GDM1 (cell line): Measurements from ENCODE around the gene PSMD13.

ENCODE experiments used
- DNase-seq: peaks from one replicate; lab custom pipeline; 2025; lab: John Stamatoyannopoulos, UW

Gene PSMD13

GRCh38 chr11:299081-299891 is 62.5 kb downstream of the PSMD13 start, which contains the start of gene IFITM5:
TSS of gene IFITM5 (minus strand) at chr11:299526. CDS start at chr11:299490, 36 bp downstream.
- DNase-seq = no peak

DNA sequence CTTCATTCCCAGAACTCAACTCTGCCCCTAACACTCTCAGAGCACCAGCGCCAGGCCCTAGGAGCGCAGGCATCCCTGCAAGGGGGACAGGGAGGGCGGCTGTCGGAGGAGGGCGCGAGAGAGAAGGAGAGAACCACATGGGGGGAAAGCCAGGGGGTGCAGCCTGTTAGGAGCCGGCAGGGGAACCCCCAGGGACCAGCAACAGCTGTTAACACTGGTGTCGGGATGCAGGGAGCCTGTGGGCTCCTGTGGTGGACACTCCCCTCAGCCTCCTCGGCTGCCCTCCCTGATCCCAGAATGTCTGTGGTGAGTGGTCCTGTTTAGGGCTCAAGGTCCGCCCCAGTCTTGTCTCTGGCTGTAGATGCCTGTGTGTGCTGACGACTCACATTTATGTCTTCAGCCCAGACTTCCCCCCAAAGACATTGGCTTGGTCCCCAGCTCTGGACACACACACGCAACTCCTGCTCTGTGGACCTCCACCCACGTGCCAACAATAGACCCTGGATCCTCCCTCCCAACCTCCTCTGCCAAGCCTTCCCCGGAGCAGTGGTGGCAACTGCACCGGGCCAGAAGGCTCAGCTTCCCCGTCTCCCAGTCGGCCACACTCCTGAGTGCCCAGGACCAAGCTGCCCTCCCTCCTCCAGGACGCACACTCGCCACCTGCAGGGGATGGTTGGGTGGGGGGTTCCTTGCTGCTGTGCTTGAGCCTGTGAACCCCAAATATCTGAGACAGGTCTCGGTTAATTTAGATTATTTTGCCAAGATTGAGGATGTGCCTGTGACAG is 63.4 kb downstream of the PSMD13 start:
- DNase-seq = no peak
